ENCODE measurements around the gene MAP3K9.
A peak's percentile ranks its signal among the peaks of the same experiment; 100 is the strongest.

Gene MAP3K9

GRCh38 chr14:70809225-70810219 is at the start of gene MAP3K9:
Gene MAP3K9 (minus strand): TSS chr14:70809513. CDS start chr14:70809171, 342 bp downstream.
- TF ChIP-seq PPARA (CRISPR knock-in tag; IDR thresholded peaks at IDR 0.05; ENCODE audit: borderline replicate concordance): no peak
- TF ChIP-seq ZFP30 (CRISPR knock-in tag; IDR thresholded peaks at IDR 0.05): no peak
- TF ChIP-seq POU6F1 (CRISPR knock-in tag; IDR thresholded peaks at IDR 0.05; ENCODE audit: borderline replicate concordance, low read depth): no peak
- no peak for TF ChIP-seq CSDC2 (CRISPR knock-in tag; IDR thresholded peaks at IDR 0.05)
- no peak for TF ChIP-seq ZC3H10 (CRISPR knock-in tag; IDR thresholded peaks at IDR 0.05)
- TF ChIP-seq, protein P1, sequence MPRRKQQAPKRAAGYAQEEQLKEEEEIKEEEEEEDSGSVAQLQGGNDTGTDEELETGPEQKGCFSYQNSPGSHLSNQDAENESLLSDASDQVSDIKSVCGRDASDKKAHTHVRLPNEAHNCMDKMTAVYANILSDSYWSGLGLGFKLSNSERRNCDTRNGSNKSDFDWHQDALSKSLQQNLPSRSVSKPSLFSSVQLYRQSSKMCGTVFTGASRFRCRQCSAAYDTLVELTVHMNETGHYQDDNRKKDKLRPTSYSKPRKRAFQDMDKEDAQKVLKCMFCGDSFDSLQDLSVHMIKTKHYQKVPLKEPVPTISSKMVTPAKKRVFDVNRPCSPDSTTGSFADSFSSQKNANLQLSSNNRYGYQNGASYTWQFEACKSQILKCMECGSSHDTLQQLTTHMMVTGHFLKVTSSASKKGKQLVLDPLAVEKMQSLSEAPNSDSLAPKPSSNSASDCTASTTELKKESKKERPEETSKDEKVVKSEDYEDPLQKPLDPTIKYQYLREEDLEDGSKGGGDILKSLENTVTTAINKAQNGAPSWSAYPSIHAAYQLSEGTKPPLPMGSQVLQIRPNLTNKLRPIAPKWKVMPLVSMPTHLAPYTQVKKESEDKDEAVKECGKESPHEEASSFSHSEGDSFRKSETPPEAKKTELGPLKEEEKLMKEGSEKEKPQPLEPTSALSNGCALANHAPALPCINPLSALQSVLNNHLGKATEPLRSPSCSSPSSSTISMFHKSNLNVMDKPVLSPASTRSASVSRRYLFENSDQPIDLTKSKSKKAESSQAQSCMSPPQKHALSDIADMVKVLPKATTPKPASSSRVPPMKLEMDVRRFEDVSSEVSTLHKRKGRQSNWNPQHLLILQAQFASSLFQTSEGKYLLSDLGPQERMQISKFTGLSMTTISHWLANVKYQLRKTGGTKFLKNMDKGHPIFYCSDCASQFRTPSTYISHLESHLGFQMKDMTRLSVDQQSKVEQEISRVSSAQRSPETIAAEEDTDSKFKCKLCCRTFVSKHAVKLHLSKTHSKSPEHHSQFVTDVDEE (CRISPR knock-in tag; IDR thresholded peaks at IDR 0.05): no peak
- TF ChIP-seq TOX (CRISPR knock-in tag; IDR thresholded peaks at IDR 0.05; ENCODE audit: borderline replicate concordance): no peak
- no peak for TF ChIP-seq BACH2 (CRISPR knock-in tag; IDR thresholded peaks at IDR 0.05; ENCODE audit: borderline replicate concordance)
- TF ChIP-seq ZNF70 (CRISPR knock-in tag; IDR thresholded peaks at IDR 0.05): no peak
- TF ChIP-seq RARB (CRISPR knock-in tag; IDR thresholded peaks at IDR 0.05): no peak
- TF ChIP-seq ZNF565 (CRISPR knock-in tag; conservative IDR thresholded peaks at IDR 0.05; ENCODE audit: low read depth): no peak
- TF ChIP-seq, protein P2, sequence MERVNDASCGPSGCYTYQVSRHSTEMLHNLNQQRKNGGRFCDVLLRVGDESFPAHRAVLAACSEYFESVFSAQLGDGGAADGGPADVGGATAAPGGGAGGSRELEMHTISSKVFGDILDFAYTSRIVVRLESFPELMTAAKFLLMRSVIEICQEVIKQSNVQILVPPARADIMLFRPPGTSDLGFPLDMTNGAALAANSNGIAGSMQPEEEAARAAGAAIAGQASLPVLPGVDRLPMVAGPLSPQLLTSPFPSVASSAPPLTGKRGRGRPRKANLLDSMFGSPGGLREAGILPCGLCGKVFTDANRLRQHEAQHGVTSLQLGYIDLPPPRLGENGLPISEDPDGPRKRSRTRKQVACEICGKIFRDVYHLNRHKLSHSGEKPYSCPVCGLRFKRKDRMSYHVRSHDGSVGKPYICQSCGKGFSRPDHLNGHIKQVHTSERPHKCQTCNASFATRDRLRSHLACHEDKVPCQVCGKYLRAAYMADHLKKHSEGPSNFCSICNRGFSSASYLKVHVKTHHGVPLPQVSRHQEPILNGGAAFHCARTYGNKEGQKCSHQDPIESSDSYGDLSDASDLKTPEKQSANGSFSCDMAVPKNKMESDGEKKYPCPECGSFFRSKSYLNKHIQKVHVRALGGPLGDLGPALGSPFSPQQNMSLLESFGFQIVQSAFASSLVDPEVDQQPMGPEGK (CRISPR knock-in tag; IDR thresholded peaks at IDR 0.05; ENCODE audit: borderline replicate concordance): no peak
- no peak for TF ChIP-seq ZFP3 (CRISPR knock-in tag; IDR thresholded peaks at IDR 0.05)
- TF ChIP-seq TCF4 (CRISPR knock-in tag; IDR thresholded peaks at IDR 0.05; ENCODE audit: borderline replicate concordance): no peak
- TF ChIP-seq ISL1 (CRISPR knock-in tag; IDR thresholded peaks at IDR 0.05): no peak
- TF ChIP-seq, protein P3, sequence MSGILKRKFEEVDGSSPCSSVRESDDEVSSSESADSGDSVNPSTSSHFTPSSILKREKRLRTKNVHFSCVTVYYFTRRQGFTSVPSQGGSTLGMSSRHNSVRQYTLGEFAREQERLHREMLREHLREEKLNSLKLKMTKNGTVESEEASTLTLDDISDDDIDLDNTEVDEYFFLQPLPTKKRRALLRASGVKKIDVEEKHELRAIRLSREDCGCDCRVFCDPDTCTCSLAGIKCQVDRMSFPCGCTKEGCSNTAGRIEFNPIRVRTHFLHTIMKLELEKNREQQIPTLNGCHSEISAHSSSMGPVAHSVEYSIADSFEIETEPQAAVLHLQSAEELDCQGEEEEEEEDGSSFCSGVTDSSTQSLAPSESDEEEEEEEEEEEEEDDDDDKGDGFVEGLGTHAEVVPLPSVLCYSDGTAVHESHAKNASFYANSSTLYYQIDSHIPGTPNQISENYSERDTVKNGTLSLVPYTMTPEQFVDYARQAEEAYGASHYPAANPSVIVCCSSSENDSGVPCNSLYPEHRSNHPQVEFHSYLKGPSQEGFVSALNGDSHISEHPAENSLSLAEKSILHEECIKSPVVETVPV (CRISPR knock-in tag; IDR thresholded peaks at IDR 0.05): no peak
- no peak for TF ChIP-seq ZNF8 (CRISPR knock-in tag; IDR thresholded peaks at IDR 0.05)
- TF ChIP-seq SNAI2 (CRISPR knock-in tag; IDR thresholded peaks at IDR 0.05): no peak
- peak; percentile 95 for ATAC-seq

- no peak for ATAC-seq
- TF ChIP-seq ARNTL (CRISPR knock-in tag; IDR thresholded peaks at IDR 0.05; ENCODE audit: borderline replicate concordance, low read depth): no peak
- TF ChIP-seq TOX (CRISPR knock-in tag; IDR thresholded peaks at IDR 0.05; ENCODE audit: borderline replicate concordance): no peak
- no peak for TF ChIP-seq BACH2 (CRISPR knock-in tag; IDR thresholded peaks at IDR 0.05; ENCODE audit: borderline replicate concordance)
- TF ChIP-seq RARB (CRISPR knock-in tag; IDR thresholded peaks at IDR 0.05): no peak
- TF ChIP-seq, protein P4, sequence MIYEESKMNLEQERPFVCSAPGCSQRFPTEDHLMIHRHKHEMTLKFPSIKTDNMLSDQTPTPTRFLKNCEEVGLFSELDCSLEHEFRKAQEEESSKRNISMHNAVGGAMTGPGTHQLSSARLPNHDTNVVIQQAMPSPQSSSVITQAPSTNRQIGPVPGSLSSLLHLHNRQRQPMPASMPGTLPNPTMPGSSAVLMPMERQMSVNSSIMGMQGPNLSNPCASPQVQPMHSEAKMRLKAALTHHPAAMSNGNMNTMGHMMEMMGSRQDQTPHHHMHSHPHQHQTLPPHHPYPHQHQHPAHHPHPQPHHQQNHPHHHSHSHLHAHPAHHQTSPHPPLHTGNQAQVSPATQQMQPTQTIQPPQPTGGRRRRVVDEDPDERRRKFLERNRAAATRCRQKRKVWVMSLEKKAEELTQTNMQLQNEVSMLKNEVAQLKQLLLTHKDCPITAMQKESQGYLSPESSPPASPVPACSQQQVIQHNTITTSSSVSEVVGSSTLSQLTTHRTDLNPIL (CRISPR knock-in tag; IDR thresholded peaks at IDR 0.05; ENCODE audit: low read depth): no peak
- no peak for TF ChIP-seq ESRRG (CRISPR knock-in tag; IDR thresholded peaks at IDR 0.05)
- TF ChIP-seq, protein P3 (CRISPR knock-in tag; IDR thresholded peaks at IDR 0.05): no peak
- TF ChIP-seq, protein P2 (CRISPR knock-in tag; IDR thresholded peaks at IDR 0.05; ENCODE audit: borderline replicate concordance): no peak
- no peak for TF ChIP-seq OSR1 (CRISPR knock-in tag; IDR thresholded peaks at IDR 0.05)
- TF ChIP-seq ZC3H10 (CRISPR knock-in tag; IDR thresholded peaks at IDR 0.05): no peak
- TF ChIP-seq ZFP30 (CRISPR knock-in tag; IDR thresholded peaks at IDR 0.05): no peak
- TF ChIP-seq ISL1 (CRISPR knock-in tag; IDR thresholded peaks at IDR 0.05): no peak
- no peak for TF ChIP-seq ZFP3 (CRISPR knock-in tag; IDR thresholded peaks at IDR 0.05)
- TF ChIP-seq ZNF8 (CRISPR knock-in tag; IDR thresholded peaks at IDR 0.05): no peak
- TF ChIP-seq CSDC2 (CRISPR knock-in tag; IDR thresholded peaks at IDR 0.05): no peak
- no peak for TF ChIP-seq POU6F1 (CRISPR knock-in tag; IDR thresholded peaks at IDR 0.05; ENCODE audit: borderline replicate concordance, low read depth)
- TF ChIP-seq ZNF565 (CRISPR knock-in tag; conservative IDR thresholded peaks at IDR 0.05; ENCODE audit: low read depth): no peak
- TF ChIP-seq ZNF70 (CRISPR knock-in tag; IDR thresholded peaks at IDR 0.05): no peak
- TF ChIP-seq SNAI2 (CRISPR knock-in tag; IDR thresholded peaks at IDR 0.05): no peak
Observed at GRCh38 chr14:70858641-70859040, 49.3 kb upstream of the MAP3K9 start.
